Activated T-cell treated with anti-CD3 and anti-CD28 coated beads, Interleukin-2, amount 50 U/mL, for 72 hours (primary cell): Measurements from ENCODE around the gene MRTFB. TPM values are rescaled to one million over a fixed set of nuclear protein-coding genes. Genes with fewer than 3 reads are reported as not detected.

Source experiments
- ATAC-seq, 2 donors: fragments of 150-1000 bp; cut with Tn5 transposase; replicated peaks in 1 of 2; 2 replicates each; pipeline ENCODE4 v1.10.0; 2021; ENCODE audit warnings: moderate library complexity in 2 of 2, mild to moderate bottlenecking in 1 of 2
- DNase-seq, 2 donors: peaks; one replicate each; pipeline ENCODE4 v3.0.0; 2021 to 2022; ENCODE audit warnings: mixed read lengths in 1 of 2
- H3K27ac Mint-ChIP-seq: one replicate; pipeline ENCODE4 v1.8.0; 2022; ENCODE audit warnings: mild to moderate bottlenecking, moderate library complexity, mixed read lengths
- H3K27me3 Mint-ChIP-seq: one replicate; pipeline ENCODE4 v1.8.0; 2022; ENCODE audit warnings: low read depth, mixed read lengths
- H3K36me3 Mint-ChIP-seq, 2 donors: one replicate each; pipeline ENCODE4 v1.8.0; 2022; ENCODE audit warnings: mixed read lengths in 2 of 2, mild to moderate bottlenecking in 1 of 2; ENCODE audit not compliant: insufficient read depth in 2 of 2
- H3K4me1 Mint-ChIP-seq: one replicate; pipeline ENCODE4 v1.8.0; 2022; ENCODE audit warnings: low read depth, mixed read lengths
- H3K4me3 Mint-ChIP-seq, 2 donors: one replicate each; pipeline ENCODE4 v1.8.0; 2022; ENCODE audit warnings: mild to moderate bottlenecking in 2 of 2, mixed read lengths in 2 of 2, moderate library complexity in 2 of 2
- H3K9me3 Mint-ChIP-seq, 2 donors: one replicate each; pipeline ENCODE4 v1.8.0; 2022; ENCODE audit warnings: mixed read lengths in 2 of 2
- total RNA-seq, 2 donors: library from RNA; stranded (reverse); gene quantifications; one replicate each; pipeline ENCODE4 v1.2.3, GENCODE V29; 2022

Gene MRTFB
- total RNA-seq, 2 donors from 2014 or later, result 22.5 to 27.1 TPM

DNA sequence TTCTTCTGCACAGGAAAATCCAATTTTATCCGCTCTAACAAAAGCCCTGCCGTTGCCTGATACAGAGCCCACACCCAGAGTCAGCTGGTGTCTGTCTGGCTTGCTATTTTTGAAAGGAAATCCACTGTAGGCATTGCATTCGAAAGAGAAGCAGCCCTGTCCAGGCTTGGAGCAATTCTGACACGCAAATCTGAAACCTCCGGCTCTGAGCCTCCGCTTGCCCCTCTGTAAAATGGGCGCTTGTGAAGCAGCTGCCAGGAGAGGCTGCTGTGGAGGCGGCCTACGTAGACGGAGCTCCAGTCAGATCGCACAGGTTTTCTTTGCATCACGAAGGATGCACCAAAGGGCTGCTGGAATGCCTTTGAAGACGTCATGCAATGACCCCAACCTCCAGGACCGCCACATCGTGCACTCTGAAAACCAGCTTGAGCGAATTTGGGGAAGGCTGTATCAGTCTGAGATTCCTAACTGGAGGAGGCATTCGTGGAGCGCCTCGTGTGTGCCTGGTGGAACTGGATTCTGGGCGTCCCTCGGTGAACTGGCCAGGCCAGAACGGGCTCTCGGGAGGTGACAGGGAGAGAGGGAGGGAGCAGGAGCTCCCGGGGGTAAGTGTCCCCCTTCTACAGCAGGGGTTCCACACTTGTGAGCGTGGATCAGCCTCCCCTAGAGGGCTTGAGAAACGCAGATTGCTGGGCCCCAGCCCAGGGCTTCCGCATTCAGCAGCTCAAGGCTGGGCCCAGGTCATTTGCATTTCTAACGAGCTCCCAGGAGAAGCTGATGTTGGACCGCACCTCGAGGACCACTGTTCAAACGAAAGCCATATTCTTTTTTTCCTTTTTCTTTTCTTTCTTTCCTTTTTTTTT lies 215.5 kb downstream of the MRTFB start:
- H3K4me3 Mint-ChIP-seq, result peak overlapping the region; percentile 88 to 92
- peaks cover 7 to 12% of the 10 kb centered on the region in 2 donors for H3K9me3 Mint-ChIP-seq
- peak in 1 of 2 donors; percentile 38 for DNase-seq
- H3K36me3 Mint-ChIP-seq, result peaks cover 9% of the 10 kb centered on the region in 2 donors
- H3K27me3 Mint-ChIP-seq, result no peaks in the 10 kb centered on the region
- peaks cover 13% of the 10 kb centered on the region for H3K4me1 Mint-ChIP-seq
- peak overlapping the region; percentile 96 for H3K27ac Mint-ChIP-seq
- ATAC-seq, result no peak

DNA sequence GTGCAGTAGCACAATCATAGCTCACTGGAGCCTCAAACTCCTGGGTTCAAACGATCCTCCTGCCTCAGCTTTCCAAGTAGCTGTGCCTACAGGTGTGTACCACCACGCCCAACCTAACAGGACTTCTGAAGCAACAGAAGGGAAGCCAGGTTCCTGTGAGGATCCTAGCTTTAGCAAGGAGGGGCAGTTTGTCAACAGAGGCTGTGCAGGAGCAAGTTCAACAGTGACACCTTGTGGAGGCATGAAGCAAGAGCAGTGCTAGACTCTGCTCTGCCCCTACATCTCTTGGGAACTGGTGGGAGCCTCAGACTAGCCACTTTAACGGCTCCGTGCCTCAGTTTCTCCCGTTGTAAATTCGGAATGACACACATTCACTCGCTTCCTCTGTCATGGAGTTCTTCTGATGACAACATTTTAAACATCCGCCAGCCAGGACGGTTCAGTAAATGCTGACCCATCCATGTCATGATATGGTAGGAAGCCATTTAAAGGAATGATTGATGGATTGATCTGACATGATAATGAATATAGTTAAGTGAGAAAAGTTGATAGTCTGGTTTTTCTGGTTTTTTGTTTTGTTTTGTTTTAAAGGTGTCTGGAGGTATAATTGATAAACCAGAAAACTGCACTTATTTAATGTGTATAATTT lies 218.7 kb downstream of the MRTFB start:
- no peak overlapping the region for H3K4me3 Mint-ChIP-seq
- ATAC-seq (no peak), DNase-seq (peak; percentile 38 to 55)
- peaks cover 7 to 12% of the 10 kb centered on the region in 2 donors for H3K9me3 Mint-ChIP-seq
- H3K36me3 Mint-ChIP-seq, result peaks cover 9% of the 10 kb centered on the region in 2 donors
- H3K27me3 Mint-ChIP-seq, result no peaks in the 10 kb centered on the region
- peaks cover 13% of the 10 kb centered on the region for H3K4me1 Mint-ChIP-seq
- no peak overlapping the region for H3K27ac Mint-ChIP-seq

DNA sequence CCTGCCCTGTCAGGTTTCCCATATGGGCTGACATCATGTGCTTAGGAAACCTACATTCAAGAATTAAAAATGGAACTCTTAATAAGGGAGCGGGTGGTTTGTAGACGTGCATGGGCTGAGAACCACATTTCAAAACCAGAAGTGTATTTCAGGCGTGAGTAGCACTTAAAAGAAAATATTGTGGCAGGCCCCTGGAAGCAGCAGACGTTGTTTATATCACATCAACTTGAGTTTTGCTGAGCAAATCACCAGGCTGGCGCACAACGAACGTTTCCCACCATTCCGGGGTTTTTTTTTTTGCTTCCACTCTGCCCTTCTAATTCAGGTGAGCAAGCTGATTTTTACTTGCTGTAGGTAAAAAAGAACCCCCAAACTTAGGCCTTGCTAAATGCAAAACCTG lies 220.2 kb downstream of the MRTFB start:
- H3K9me3 Mint-ChIP-seq, result peaks cover 7 to 12% of the 10 kb centered on the region in 2 donors
- ATAC-seq (no peak), DNase-seq (no peak)
- H3K27ac Mint-ChIP-seq, result no peak overlapping the region
- peaks cover 7 to 9% of the 10 kb centered on the region in 2 donors for H3K36me3 Mint-ChIP-seq
- H3K4me1 Mint-ChIP-seq, result peaks cover 7% of the 10 kb centered on the region
- H3K4me3 Mint-ChIP-seq, result no peak overlapping the region
- no peaks in the 10 kb centered on the region for H3K27me3 Mint-ChIP-seq

DNA sequence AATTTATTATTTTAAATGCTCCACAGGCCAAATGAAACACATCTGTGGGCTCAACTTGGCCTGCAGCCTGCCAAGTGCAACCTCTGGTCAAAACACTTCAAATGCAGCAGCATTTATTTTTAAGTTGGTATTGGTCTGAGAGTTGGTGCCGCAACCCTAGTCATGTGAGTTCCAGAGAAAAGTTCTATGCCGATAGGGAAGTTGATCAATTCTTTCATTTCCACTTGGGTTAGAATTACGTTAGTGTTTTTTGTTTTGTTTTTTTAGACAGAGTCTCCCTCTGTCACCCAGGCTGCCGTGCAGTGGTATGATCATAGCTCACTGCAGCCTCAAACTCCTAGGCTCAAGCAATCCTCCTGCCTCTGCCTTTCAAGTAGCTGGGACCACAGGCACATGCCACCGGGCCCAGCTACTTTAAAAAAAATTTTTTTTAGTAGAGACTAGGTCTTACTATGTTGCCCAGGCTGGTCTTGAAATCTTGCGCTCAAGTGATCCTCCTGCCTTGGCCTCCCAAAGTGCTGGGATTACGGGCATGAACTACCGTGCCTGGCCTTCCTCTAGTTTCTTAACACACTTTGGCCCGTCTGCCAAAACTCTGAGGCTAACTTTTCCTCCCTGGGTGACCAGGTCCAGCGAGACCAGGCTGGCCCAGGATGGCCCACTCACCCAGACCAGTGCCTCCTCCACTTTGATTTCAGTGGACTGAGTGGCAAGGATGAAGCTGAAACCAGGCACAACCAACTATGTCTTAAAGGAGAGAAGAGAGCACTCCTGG lies 221.1 kb downstream of the MRTFB start:
- Mint-ChIP-seq H3K27ac (no peak overlapping the region), H3K4me3 (no peak overlapping the region)

DNA sequence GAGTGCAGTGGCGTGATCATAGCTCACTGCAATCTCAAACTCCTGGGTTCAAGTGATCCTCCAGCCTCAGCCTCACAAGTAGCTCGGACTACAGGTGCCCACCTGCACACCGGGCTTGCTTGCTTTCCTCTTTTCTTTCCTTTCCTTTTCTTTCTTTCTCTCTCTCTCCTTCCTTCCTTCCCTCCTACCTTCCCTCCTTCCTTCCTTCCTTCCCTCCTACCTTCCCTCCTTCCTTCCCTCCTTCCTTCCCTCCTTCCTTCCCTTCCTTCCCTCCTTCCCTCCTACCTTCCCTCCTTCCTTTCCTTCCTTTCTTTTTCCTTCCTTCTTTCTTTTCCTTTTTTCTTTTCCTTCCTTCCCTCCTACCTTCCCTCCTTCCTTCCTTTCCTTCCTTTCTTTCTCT lies 225.5 kb downstream of the MRTFB start:
- ATAC-seq, result no peak
- no peak for DNase-seq
- Mint-ChIP-seq H3K9me3 (no peaks in the 10 kb centered on the region), H3K27me3 (peaks cover 13% of the 10 kb centered on the region), H3K36me3 (no peaks in the 10 kb centered on the region), H3K27ac (no peak overlapping the region), H3K4me1 (peaks cover 10% of the 10 kb centered on the region), H3K4me3 (no peak overlapping the region)

More for the DNA sequence above, 221.1 kb downstream of the MRTFB start:
- no peaks in the 10 kb centered on the region for H3K27me3 Mint-ChIP-seq
- DNase-seq (no peak), ATAC-seq (no peak)
- peaks cover 7 to 9% of the 10 kb centered on the region in 2 donors for H3K36me3 Mint-ChIP-seq
- no peaks in the 10 kb centered on the region for H3K4me1 Mint-ChIP-seq
- peaks cover 7 to 12% of the 10 kb centered on the region in 2 donors for H3K9me3 Mint-ChIP-seq

DNA sequence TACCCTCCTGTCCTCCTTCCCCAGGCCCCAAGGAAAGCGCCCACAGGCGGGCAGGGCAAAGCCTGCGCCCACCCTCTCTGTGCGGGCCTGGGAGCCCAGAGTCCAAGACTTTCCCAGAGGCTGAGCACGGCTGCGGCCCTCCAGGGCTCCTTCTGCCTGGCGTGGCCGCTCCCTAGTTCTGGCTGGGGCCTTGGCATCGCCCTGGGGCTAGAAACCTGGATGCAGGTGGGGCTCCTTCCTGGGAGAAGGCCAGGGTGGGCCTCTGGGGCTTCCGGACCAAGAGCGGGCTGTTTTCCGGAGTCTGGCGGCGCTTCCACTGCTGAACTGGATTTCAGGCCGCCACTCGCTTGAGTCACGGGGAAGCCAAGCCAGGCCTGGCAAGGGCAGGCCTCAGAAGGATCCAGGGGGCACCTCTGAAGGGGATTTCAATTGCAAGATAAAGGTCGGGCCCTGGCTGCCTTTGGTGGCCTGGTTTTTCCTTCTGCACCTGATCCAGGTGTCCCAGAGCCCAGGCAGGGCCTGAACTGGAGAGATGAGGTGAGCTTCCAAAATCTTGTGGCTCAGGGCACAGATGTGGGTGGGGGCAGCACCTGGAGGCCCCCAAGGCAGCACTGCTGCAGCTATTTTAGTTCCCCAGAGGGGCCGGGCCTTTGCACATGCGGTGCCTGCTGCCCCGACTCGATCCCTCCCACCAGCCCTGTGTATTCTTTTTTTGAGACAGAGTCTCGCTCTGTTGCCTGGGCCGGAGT lies 227.4 kb downstream of the MRTFB start:
- H3K27me3 Mint-ChIP-seq, result peaks cover 13% of the 10 kb centered on the region
- DNase-seq, result no peak

DNA sequence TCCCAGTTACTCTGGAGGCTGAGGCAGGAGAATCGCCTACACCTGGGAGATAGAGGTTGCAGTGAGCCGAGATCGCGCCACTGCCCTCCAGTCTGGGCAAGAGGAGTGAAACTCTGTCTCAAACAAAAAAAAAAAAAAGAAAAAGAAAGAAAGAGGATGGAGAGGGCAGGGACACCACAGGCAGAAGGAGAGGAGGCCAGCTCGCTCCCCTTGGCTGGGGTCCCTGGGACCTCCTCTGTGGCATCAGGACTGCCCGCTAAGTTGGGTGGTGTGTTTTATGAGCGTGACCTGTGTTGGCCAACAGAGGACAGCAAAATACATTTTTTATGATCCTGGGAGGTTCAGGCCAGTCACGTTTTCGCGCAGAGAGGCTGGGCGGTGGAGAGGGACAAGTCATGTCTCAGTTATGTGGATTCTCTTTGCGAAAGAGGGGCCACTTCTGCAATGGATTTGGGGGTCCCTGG lies 229.6 kb downstream of the MRTFB start:
- Mint-ChIP-seq H3K27ac (no peak overlapping the region), H3K4me3 (peak overlapping the region; percentile 84 to 86)

More for the DNA sequence above, 227.4 kb downstream of the MRTFB start:
- Mint-ChIP-seq H3K27ac (no peak overlapping the region), H3K36me3 (no peaks in the 10 kb centered on the region), H3K4me1 (peaks cover 16% of the 10 kb centered on the region), H3K9me3 (no peaks in the 10 kb centered on the region), H3K4me3 (no peak overlapping the region)
- ATAC-seq, result no peak

DNA sequence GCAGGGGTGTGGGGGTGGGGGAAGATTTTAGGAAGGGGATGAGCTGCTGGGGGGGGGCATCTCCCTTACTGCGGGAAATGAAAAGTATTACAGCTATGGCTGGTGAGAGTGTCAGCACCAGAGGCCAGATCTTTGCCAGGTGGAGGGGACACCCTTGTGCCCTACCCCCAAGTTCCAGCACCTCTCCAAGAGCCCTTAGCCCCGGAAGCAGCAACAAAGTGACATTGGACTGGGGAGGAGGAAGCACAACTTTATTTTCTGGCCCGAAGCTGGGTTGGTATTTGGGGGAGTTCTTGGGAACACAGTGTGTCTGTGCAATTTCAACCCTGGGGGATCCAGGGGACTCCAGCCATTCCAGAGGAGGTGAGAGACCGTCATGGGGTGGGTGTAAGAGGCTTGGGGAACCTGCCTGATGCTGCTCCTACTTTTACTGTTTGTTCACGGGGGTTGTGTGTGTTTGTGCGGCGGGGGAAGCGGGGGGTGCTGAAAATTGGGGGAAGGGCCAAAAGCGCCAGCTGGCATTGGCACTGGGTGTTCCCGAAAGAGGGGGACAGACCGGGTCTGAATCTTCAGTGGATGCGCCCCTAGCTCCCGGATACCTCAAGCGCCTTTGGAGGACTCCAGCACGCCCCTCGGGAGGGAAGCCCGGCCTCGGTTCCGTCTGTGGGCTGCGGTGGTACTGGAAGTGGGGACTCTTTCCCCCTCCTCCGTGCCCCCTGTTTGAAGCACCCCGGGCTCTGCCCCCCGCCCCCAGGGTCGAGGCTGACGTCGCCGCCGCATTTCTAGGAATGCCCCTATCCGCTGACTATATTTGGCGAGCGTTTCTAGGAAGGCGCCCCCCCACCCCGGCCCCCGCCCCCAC lies 230.3 kb downstream of the MRTFB start:
- Mint-ChIP-seq H3K9me3 (no peaks in the 10 kb centered on the region), H3K4me3 (peak overlapping the region; percentile 84 to 86), H3K36me3 (no peaks in the 10 kb centered on the region), H3K4me1 (peaks cover 26% of the 10 kb centered on the region), H3K27me3 (peaks cover 22% of the 10 kb centered on the region), H3K27ac (no peak overlapping the region)
- DNase-seq, result peak; percentile 25 to 31
- ATAC-seq, result peak; percentile 29 to 33

More for the DNA sequence above, 229.6 kb downstream of the MRTFB start:
- ATAC-seq (peak; percentile 67 to 73), DNase-seq (peak; percentile 41 to 47)
- Mint-ChIP-seq H3K36me3 (no peaks in the 10 kb centered on the region), H3K9me3 (no peaks in the 10 kb centered on the region), H3K27me3 (peaks cover 22% of the 10 kb centered on the region), H3K4me1 (peaks cover 21% of the 10 kb centered on the region)

DNA sequence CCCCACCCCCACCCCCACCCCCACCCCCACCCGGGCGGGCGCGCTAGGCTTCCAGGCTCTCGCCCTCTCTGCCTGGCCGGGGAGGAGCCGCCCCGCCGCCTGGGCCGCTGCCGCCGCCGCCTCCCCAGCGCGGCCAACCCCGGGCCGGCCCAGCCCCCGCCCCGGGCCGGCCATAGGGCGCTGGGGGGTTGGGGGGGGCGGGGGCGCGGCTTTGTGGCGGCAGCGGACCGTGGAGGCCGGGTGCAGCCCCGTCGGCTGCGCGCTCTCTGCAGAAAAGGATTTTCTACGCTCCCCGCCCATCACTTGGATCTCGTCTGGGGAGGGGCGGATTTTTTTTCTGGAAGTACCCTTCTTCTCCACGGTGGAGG lies 230.9 kb downstream of the MRTFB start:
- Mint-ChIP-seq H3K27me3 (peaks cover 22% of the 10 kb centered on the region), H3K4me3 (peak overlapping the region; percentile 67 to 87), H3K4me1 (peaks cover 30% of the 10 kb centered on the region), H3K27ac (no peak overlapping the region), H3K9me3 (no peaks in the 10 kb centered on the region), H3K36me3 (no peaks in the 10 kb centered on the region)
- DNase-seq (peak; percentile 36 to 37), ATAC-seq (peak; percentile 70 to 71)

DNA sequence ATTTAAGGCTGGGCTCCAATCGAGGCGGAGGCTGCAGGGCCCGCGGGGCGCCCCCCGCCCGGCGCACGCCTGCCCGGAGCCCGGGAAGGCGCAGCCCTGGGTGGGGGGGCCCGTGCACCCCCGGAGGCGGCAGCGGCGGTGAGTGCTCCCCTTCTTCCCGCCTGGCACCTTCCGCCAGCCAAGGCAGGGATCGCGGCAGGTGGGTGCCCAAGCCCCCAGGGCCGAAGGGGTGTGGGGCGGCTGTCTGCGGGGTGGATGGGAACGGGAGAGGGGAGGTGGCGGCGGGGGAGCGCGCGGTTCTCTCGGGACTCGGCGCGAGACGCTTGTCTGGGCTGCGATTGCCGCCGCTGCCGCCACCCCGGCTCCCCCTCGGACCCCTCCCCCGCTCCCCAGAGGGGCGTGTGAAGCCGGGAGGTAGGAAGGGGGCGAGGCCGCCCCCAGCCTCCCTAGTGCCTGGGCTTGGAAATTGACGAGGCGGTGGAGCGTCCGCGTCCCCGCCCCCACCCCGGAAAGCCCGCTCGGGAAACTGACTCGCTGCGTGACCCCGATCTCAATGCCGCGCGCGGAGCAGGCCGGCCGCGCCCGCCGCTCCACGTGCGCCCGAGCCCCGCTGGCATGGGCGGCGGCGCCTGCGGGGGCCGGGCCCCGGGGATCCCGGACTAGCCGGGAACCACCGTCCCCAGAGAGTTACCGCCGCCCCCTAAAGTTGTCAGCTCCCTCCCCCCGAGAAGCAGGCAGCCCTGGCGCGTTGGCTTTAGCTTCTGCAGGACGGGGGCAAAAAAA lies 231.5 kb downstream of the MRTFB start:
- Mint-ChIP-seq H3K4me1 (peaks cover 36% of the 10 kb centered on the region), H3K9me3 (no peaks in the 10 kb centered on the region), H3K27ac (no peak overlapping the region), H3K4me3 (peak overlapping the region; percentile 76 to 87), H3K36me3 (no peaks in the 10 kb centered on the region), H3K27me3 (peaks cover 22% of the 10 kb centered on the region)
- peak; percentile 21 to 24 for DNase-seq
- peak; percentile 39 for ATAC-seq

DNA sequence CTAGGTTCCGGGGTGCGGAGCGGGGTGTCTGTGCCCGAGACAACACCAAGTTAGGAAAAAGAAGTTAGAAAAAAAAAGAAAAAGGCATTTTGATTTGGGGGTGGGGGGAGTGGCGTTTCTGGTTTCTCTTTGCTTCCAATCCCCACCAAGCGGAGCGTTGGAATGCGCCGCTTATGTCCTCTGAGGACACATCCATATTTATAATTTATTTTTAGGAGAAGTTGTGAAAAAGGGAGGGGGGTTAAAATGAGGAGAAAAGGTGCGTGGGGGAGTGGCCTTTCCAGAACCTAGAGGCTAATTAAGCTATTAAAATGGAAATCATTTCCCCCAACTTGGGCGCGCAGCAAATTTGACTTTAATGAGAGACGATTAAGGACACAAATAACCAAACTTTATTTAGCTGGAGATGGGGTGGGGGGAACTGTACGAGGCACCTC lies 232.1 kb downstream of the MRTFB start:
- ATAC-seq, result no peak
- H3K36me3 Mint-ChIP-seq, result no peaks in the 10 kb centered on the region
- peaks cover 41% of the 10 kb centered on the region for H3K4me1 Mint-ChIP-seq
- no peak overlapping the region for H3K27ac Mint-ChIP-seq
- H3K27me3 Mint-ChIP-seq, result peaks cover 22% of the 10 kb centered on the region
- peak overlapping the region; percentile 76 to 87 for H3K4me3 Mint-ChIP-seq
- no peak for DNase-seq
- no peaks in the 10 kb centered on the region for H3K9me3 Mint-ChIP-seq
